ENCODE data around the gene CPAMD8.

DNA sequence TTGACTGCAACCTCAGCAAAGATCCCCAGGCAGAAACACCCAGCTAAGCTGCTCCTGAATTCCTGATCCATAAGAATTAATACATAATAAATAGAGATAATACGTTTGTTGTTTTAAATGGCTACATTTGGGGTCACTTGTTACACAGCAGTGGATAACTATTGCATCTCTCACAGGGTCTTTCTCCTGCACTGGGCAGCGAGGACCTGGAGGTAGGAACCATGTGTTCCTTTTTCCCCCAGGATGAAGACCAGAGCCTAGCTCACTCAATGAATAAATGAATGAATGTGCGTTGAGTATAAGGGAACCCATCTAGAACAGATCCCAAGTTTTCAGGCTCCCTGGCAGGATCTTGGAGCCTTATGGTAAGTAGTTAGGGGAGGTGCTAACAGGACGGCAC is 107.1 kb downstream of the CPAMD8 start:
- TF ChIP-seq POLR2A (IDR thresholded peaks at IDR 0.05): no peak
- TF ChIP-seq, protein P1, sequence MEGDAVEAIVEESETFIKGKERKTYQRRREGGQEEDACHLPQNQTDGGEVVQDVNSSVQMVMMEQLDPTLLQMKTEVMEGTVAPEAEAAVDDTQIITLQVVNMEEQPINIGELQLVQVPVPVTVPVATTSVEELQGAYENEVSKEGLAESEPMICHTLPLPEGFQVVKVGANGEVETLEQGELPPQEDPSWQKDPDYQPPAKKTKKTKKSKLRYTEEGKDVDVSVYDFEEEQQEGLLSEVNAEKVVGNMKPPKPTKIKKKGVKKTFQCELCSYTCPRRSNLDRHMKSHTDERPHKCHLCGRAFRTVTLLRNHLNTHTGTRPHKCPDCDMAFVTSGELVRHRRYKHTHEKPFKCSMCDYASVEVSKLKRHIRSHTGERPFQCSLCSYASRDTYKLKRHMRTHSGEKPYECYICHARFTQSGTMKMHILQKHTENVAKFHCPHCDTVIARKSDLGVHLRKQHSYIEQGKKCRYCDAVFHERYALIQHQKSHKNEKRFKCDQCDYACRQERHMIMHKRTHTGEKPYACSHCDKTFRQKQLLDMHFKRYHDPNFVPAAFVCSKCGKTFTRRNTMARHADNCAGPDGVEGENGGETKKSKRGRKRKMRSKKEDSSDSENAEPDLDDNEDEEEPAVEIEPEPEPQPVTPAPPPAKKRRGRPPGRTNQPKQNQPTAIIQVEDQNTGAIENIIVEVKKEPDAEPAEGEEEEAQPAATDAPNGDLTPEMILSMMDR (IDR thresholded peaks at IDR 0.05): no peak

Data from adrenal gland (tissue), 5 donors.